Measurements from ENCODE around the gene FAM193A.
"Not testable (repeated sequence)": the region's sequence is repeated elsewhere in the genome, so short reads cannot be mapped to it uniquely, and the experiment has no call there.

The FAM193A gene

DNA sequence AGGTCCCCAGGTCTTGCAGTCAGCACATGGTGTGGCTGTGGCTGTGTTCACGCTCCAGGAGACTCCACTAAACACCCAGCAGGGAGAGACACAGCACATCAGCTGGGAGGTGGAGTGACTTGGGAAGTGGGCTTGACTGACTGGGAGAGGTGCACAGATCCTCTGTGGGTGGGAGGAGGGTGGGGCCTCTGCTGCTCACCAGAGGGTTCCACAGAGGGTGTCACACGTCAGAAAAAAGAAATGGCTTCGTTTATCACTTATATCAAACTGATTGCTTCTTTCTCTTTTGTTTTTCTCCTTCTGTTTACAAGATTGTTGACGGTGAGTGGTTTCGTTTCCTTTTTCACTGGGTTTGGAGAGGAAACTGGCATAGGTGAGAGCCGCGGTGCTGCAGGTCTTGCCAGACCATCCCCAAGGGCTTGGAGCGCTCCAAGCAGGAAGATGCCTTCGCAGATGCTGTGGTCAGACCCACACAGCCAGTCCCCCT lies 24.8 kb upstream of the FAM193A start:
- no peak for DNase-seq
- H3K9ac ChIP-seq (ENCODE audit: low read length), result no peak overlapping the region

DNA sequence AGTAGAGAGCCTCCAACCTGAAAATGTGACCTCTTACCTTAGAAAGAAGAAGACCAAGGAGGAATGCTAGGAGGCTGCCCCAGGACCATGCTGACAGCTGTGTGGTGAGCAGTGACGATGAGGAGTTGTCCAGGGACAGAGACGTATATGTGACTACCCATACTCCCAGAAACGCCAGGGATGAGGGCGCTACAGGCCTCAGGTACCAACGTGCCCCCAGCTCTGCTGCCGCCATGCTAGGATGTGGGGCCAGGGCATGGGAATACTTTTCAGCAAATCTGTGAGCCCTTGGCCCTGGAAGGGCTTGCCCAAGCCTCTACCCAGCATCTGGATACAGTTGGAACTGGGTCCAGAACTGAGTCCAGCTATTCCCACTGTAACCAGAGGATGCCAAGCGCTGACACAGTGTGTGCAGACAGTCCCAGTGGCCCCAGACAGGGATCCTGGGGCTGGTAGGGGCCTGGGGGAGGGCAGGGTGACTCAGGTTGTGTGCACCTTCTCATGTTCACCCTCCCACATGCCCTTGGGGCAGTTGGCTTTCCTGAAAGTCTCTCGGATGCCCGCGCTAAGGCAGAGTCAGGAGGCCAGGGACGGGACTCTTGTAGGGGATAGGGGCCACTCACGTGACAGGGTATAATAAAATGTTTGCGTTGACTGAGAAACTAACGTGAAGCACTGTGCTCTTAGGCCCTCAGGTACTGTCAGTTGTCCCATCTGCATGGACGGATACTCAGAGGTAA lies 23.9 kb upstream of the FAM193A start:
- H2BK5ac ChIP-seq (ENCODE audit: low read length), result no peak overlapping the region
- no peak overlapping the region for H2AK5ac ChIP-seq (ENCODE audit: low read length)
- no peak overlapping the region for H4K5ac ChIP-seq (ENCODE audit: low read length)
- no CpG with 5 or more reads among the region's 15 CpGs for WGBS (ENCODE audit: extremely low coverage, insufficient coverage, low lambda C conversion rate)
- H3K4me3 ChIP-seq (ENCODE audit: low read length), result no peak overlapping the region
- no peak overlapping the region for H4K8ac ChIP-seq (ENCODE audit: low read depth, low read length)
- no peak overlapping the region for H3K18ac ChIP-seq (ENCODE audit: low read length)
- peaks cover 10% of the 10 kb centered on the region for H3K79me1 ChIP-seq (ENCODE audit: low read length)
- H3K4me1 ChIP-seq (ENCODE audit: control insufficient read depth, low read depth, low read length), result no peaks in the 10 kb centered on the region
- H3K9ac ChIP-seq (ENCODE audit: low read length), result no peak overlapping the region
- DNase-seq, result no peak
- H2BK120ac ChIP-seq (ENCODE audit: low read depth, low read length), result no peak overlapping the region
- H3K27me3 ChIP-seq (ENCODE audit: insufficient read depth, low read length, poor library complexity), result no peaks in the 10 kb centered on the region
- no peak overlapping the region for H2BK15ac ChIP-seq (replicated peaks; ENCODE audit: low read depth)
- H3K23ac ChIP-seq (ENCODE audit: low read length), result no peak overlapping the region
- no peak overlapping the region for H3K4me2 ChIP-seq (ENCODE audit: low read length)
- peaks cover 2% of the 10 kb centered on the region for H3K79me2 ChIP-seq (ENCODE audit: control insufficient read depth, insufficient read depth, low read length)
- H3K4ac ChIP-seq (ENCODE audit: low read depth, low read length), result no peak overlapping the region
- H3K56ac ChIP-seq (ENCODE audit: low read length), result no peak overlapping the region
- peaks cover 21% of the 10 kb centered on the region for H3K36me3 ChIP-seq (ENCODE audit: control insufficient read depth, insufficient read depth, low read length)
- no peak overlapping the region for H3K27ac ChIP-seq (ENCODE audit: low read depth, low read length)

More for the DNA sequence above, 24.8 kb upstream of the FAM193A start:
- no peak overlapping the region for H4K5ac ChIP-seq (ENCODE audit: low read length)
- peaks cover 23% of the 10 kb centered on the region for H3K36me3 ChIP-seq (ENCODE audit: control insufficient read depth, insufficient read depth, low read length)
- no peaks in the 10 kb centered on the region for H3K4me1 ChIP-seq (ENCODE audit: control insufficient read depth, low read depth, low read length)
- no peak overlapping the region for H2BK15ac ChIP-seq (replicated peaks; ENCODE audit: low read depth)
- no peak overlapping the region for H3K4me3 ChIP-seq (ENCODE audit: low read length)
- H3K18ac ChIP-seq (ENCODE audit: low read length), result no peak overlapping the region
- no peak overlapping the region for H3K27ac ChIP-seq (ENCODE audit: low read depth, low read length)
- H3K4me2 ChIP-seq (ENCODE audit: low read length), result no peak overlapping the region
- H3K79me2 ChIP-seq (ENCODE audit: control insufficient read depth, insufficient read depth, low read length), result peaks cover 4% of the 10 kb centered on the region
- H2BK120ac ChIP-seq (ENCODE audit: low read depth, low read length), result no peak overlapping the region
- WGBS (ENCODE audit: extremely low coverage, insufficient coverage, low lambda C conversion rate), result no CpG with 5 or more reads among the region's 9 CpGs
- no peak overlapping the region for H4K8ac ChIP-seq (ENCODE audit: low read depth, low read length)
- H3K23ac ChIP-seq (ENCODE audit: low read length), result no peak overlapping the region
- H2AK5ac ChIP-seq (ENCODE audit: low read length), result no peak overlapping the region
- no peak overlapping the region for H2BK5ac ChIP-seq (ENCODE audit: low read length)
- no peak overlapping the region for H3K56ac ChIP-seq (ENCODE audit: low read length)
- H3K27me3 ChIP-seq (ENCODE audit: insufficient read depth, low read length, poor library complexity), result no peaks in the 10 kb centered on the region
- H3K4ac ChIP-seq (ENCODE audit: low read depth, low read length), result no peak overlapping the region
- H3K79me1 ChIP-seq (ENCODE audit: low read length), result peaks cover 14% of the 10 kb centered on the region

DNA sequence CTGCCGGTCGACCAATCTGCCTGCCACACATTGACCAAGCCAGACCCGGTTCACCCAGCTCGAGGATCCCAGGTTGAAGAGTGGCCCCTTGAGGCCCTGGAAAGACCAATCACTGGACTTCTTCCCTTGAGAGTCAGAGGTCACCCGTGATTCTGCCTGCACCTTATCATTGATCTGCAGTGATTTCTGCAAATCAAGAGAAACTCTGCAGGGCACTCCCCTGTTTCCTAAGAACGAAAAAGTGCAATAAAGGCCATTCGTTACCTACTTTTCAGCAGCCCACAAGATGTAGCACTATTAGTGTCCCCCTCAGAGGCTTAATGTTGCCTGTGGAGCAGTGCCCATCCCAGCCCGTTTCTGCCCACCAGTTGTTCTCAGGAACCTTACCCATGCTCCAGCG lies 22.3 kb upstream of the FAM193A start:
- H3K4me3 ChIP-seq (ENCODE audit: low read length); H3K18ac ChIP-seq (ENCODE audit: low read length); H3K9ac ChIP-seq (ENCODE audit: low read length); H2BK15ac ChIP-seq (replicated peaks; ENCODE audit: low read depth); H4K5ac ChIP-seq (ENCODE audit: low read length); H3K4me2 ChIP-seq (ENCODE audit: low read length); H3K56ac ChIP-seq (ENCODE audit: low read length); H3K4ac ChIP-seq (ENCODE audit: low read depth, low read length); H3K23ac ChIP-seq (ENCODE audit: low read length); DNase-seq; H3K79me2 ChIP-seq (ENCODE audit: control insufficient read depth, insufficient read depth, low read length); H2AK5ac ChIP-seq (ENCODE audit: low read length); H3K27ac ChIP-seq (ENCODE audit: low read depth, low read length); H3K4me1 ChIP-seq (ENCODE audit: control insufficient read depth, low read depth, low read length); H4K8ac ChIP-seq (ENCODE audit: low read depth, low read length); H2BK120ac ChIP-seq (ENCODE audit: low read depth, low read length); H3K27me3 ChIP-seq (ENCODE audit: insufficient read depth, low read length, poor library complexity); H2BK5ac ChIP-seq (ENCODE audit: low read length): not testable (repeated sequence)
- H3K36me3 ChIP-seq (ENCODE audit: control insufficient read depth, insufficient read depth, low read length), result peaks cover 21% of the 10 kb centered on the region
- no CpG with 5 or more reads among the region's 9 CpGs for WGBS (ENCODE audit: extremely low coverage, insufficient coverage, low lambda C conversion rate)
- peaks cover 10% of the 10 kb centered on the region for H3K79me1 ChIP-seq (ENCODE audit: low read length)

DNA sequence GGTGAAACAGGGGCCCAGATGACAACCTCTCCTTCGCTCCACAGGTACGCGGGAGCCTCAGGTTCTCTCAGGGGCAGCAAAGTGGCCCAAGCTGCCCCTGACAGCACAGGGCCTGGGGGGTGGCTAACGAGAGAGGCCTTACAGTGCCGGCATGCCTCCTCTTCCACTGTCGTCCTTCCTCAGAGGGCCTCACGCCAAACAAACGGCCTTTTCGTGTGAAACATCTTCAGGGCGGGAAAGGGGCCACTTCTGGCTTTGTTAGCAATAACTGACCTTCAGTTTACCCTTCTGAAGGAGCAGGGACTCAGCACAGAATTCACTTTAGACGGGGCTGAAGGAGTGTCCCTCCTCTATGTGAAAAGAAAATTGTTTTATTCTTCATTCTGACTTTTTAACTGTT lies 21.5 kb upstream of the FAM193A start:
- not testable (repeated sequence) for H4K8ac ChIP-seq (ENCODE audit: low read depth, low read length); H3K18ac ChIP-seq (ENCODE audit: low read length); H3K27ac ChIP-seq (ENCODE audit: low read depth, low read length); DNase-seq; H3K56ac ChIP-seq (ENCODE audit: low read length); H3K4ac ChIP-seq (ENCODE audit: low read depth, low read length); H2BK120ac ChIP-seq (ENCODE audit: low read depth, low read length); H2BK5ac ChIP-seq (ENCODE audit: low read length); H3K9ac ChIP-seq (ENCODE audit: low read length); H3K27me3 ChIP-seq (ENCODE audit: insufficient read depth, low read length, poor library complexity); H3K79me2 ChIP-seq (ENCODE audit: control insufficient read depth, insufficient read depth, low read length); H2AK5ac ChIP-seq (ENCODE audit: low read length); H2BK15ac ChIP-seq (replicated peaks; ENCODE audit: low read depth); H3K4me3 ChIP-seq (ENCODE audit: low read length); H3K79me1 ChIP-seq (ENCODE audit: low read length); H3K4me1 ChIP-seq (ENCODE audit: control insufficient read depth, low read depth, low read length); H3K4me2 ChIP-seq (ENCODE audit: low read length); H3K23ac ChIP-seq (ENCODE audit: low read length); H4K5ac ChIP-seq (ENCODE audit: low read length)
- peaks cover 17% of the 10 kb centered on the region for H3K36me3 ChIP-seq (ENCODE audit: control insufficient read depth, insufficient read depth, low read length)
- no CpG with 5 or more reads among the region's 11 CpGs for WGBS (ENCODE audit: extremely low coverage, insufficient coverage, low lambda C conversion rate)

DNA sequence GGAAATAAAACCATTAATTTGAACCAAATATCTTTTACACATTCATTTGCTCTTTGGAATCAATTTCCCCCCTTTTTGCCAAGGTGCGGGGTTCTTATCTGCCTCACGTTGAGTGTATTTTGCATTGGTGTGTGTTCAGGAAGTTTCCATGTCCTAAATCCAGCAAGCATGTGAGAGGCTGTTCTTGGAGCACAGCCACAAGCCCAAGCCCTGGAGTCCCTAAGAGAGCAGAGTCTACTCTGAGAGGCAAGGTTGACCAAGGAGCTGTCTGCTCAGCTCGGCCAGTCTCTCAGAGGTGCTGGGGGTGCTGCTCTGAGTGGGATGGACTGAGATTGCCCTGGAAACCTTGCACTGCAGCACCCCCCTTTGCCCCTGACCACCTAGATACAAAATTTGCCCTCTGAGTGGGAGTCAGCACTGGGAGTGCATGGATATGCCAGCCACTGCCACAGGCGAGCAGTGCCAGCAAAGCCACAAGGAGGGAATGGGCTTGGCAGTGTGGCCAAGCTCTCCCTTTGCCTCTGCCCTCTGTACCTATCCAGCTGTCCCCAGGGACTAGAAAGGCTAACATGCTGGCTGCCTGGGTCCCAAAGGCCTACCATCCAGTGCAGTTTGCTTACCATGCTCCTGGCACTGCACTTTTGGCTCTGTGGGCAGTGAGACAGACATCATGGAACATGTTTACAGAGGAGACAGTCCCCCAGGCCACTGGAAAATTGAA lies 20.5 kb upstream of the FAM193A start:
- H3K4me1 ChIP-seq (ENCODE audit: control insufficient read depth, low read depth, low read length), result no peaks in the 10 kb centered on the region
- H4K8ac ChIP-seq (ENCODE audit: low read depth, low read length), result no peak overlapping the region
- no peak overlapping the region for H2BK120ac ChIP-seq (ENCODE audit: low read depth, low read length)
- peaks cover 14% of the 10 kb centered on the region for H3K36me3 ChIP-seq (ENCODE audit: control insufficient read depth, insufficient read depth, low read length)
- WGBS (ENCODE audit: extremely low coverage, insufficient coverage, low lambda C conversion rate), result no CpG with 5 or more reads among the region's 4 CpGs
- H3K4me3 ChIP-seq (ENCODE audit: low read length), result no peak overlapping the region
- H3K27me3 ChIP-seq (ENCODE audit: insufficient read depth, low read length, poor library complexity), result no peaks in the 10 kb centered on the region
- H3K79me1 ChIP-seq (ENCODE audit: low read length), result no peaks in the 10 kb centered on the region
- no peak overlapping the region for H2BK5ac ChIP-seq (ENCODE audit: low read length)
- H3K23ac ChIP-seq (ENCODE audit: low read length), result no peak overlapping the region
- H3K56ac ChIP-seq (ENCODE audit: low read length), result no peak overlapping the region
- H3K4me2 ChIP-seq (ENCODE audit: low read length), result no peak overlapping the region
- H3K9ac ChIP-seq (ENCODE audit: low read length), result no peak overlapping the region
- no peak overlapping the region for H2AK5ac ChIP-seq (ENCODE audit: low read length)
- no peak overlapping the region for H2BK15ac ChIP-seq (replicated peaks; ENCODE audit: low read depth)
- H3K4ac ChIP-seq (ENCODE audit: low read depth, low read length), result no peak overlapping the region
- no peaks in the 10 kb centered on the region for H3K79me2 ChIP-seq (ENCODE audit: control insufficient read depth, insufficient read depth, low read length)
- no peak overlapping the region for H3K18ac ChIP-seq (ENCODE audit: low read length)
- no peak overlapping the region for H4K5ac ChIP-seq (ENCODE audit: low read length)
- H3K27ac ChIP-seq (ENCODE audit: low read depth, low read length), result no peak overlapping the region
- DNase-seq, result no peak

Data from mesendoderm (in vitro differentiated cells).